ENCODE results near the gene APC2.
"Not testable (repeated sequence)": the region's sequence is repeated elsewhere in the genome, so short reads cannot be mapped to it uniquely, and the experiment has no call there.

APC2 gene

DNA sequence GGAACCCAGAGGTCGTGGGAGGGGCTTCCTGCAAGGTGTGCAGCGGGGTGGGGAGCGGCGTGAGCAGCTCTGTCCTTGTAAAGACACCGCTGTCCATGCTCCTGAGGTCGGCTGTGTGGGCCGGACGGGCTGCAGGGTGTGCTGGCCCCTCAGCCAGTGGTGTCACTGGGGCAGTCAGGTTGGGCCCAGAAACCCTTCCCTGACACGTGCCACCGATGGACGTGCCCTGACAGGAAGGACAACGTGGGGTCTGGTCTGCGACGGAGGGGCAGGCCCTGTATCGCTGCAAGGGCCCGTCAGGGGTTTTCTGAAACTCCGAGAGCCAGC, 15.9 kb upstream of the APC2 start:
- Mint-ChIP-seq H3K9me3 (no peaks in the 10 kb centered on the region), H3K36me3 (ENCODE audit: low read depth) (peaks cover 13% of the 10 kb centered on the region), H3K4me3 (no peak overlapping the region), H3K4me1 (ENCODE audit: low read depth) (peaks cover 10% of the 10 kb centered on the region), H3K27ac (no peak overlapping the region), H3K27me3 (no peaks in the 10 kb centered on the region)

DNA sequence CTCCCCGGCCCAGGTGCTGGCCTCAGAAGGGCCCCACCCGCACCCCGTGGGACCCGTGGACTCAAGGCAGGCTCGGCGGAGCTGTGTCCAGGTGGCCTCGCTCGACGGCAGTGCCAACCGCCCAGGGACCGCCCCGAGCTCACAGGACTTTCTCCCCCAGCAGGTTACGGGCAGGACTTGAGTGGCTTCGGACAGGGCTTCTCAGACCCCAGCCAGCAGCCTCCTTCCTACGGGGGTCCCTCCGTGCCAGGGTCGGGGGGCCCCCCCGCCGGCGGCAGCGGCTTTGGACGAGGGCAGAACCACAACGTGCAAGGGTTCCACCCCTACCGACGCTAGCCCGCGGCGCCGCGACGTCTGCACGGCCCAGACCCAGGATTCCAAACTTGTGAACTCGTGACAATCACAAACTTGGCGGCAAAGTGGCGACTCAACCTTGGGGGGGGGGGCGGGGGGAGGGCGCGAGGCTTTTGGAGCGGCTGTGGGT, 15.3 kb upstream of the APC2 start:
- peaks cover 15% of the 10 kb centered on the region for H3K4me1 Mint-ChIP-seq (ENCODE audit: low read depth)

DNA sequence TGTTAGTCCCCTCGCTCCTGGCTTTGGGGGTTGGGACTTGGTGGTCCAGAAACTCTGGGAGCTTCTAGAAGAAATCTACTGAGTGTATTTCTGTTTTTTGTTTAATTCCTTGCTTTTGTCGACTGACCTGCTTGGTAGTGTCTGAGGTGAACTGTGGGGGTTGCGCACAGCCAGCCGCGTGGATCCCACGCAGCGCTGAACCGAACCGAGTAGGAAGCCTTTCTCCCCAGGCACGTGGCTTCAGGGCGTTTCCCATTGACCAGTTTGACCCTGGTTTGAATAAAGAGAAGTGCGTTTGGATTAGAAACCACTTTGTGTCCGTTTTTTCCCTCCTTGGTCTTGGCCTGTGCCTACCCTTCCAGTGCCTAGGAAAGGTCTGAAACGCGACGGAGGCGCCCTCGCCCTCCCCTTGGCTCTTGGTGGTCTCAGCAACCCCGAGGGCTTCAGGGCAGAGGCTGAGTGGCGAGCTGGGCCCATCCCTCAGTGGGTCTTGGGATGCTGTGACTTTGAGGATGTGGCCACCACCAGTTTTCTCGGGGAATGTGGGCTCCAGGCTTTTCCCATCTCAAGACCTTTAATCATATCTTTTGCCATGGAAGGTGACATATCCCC, 14.4 kb upstream of the APC2 start:
- Mint-ChIP-seq H3K27ac (peak overlapping the region; percentile 56), H3K4me3 (no peak overlapping the region), H3K36me3 (ENCODE audit: low read depth) (peaks cover 28% of the 10 kb centered on the region), H3K27me3 (no peaks in the 10 kb centered on the region), H3K9me3 (no peaks in the 10 kb centered on the region), H3K4me1 (ENCODE audit: low read depth) (peaks cover 24% of the 10 kb centered on the region)

More for the DNA sequence above, 15.3 kb upstream of the APC2 start:
- peaks cover 20% of the 10 kb centered on the region for H3K36me3 Mint-ChIP-seq (ENCODE audit: low read depth)
- H3K9me3 Mint-ChIP-seq = no peaks in the 10 kb centered on the region
- no peak overlapping the region for H3K4me3 Mint-ChIP-seq
- no peak overlapping the region for H3K27ac Mint-ChIP-seq
- no peaks in the 10 kb centered on the region for H3K27me3 Mint-ChIP-seq

DNA sequence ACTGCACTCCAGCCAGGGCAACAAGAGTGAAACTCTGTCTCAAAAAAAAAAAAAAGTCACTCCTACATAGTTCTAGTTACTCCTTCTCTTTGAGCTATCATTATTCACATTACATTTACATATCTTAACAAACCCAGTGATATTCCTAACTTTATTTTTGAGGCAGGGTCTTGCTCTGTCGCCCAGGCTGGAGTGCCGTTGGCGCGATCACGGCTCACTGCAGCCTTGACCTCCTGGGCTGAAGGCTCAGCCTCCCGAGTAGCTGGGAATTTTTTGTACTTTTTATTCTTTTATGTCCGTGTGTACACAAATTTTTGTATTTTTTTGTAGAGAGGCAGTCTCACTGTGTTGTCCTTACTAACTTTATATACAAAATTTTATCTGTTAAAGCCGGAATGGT, 12.3 kb upstream of the APC2 start:
- Mint-ChIP-seq H3K9me3 (no peaks in the 10 kb centered on the region), H3K27me3 (no peaks in the 10 kb centered on the region), H3K36me3 (ENCODE audit: low read depth) (peaks cover 49% of the 10 kb centered on the region), H3K4me1 (ENCODE audit: low read depth) (peaks cover 36% of the 10 kb centered on the region), H3K27ac (peak overlapping the region; percentile 100), H3K4me3 (peak overlapping the region; percentile 94)

DNA sequence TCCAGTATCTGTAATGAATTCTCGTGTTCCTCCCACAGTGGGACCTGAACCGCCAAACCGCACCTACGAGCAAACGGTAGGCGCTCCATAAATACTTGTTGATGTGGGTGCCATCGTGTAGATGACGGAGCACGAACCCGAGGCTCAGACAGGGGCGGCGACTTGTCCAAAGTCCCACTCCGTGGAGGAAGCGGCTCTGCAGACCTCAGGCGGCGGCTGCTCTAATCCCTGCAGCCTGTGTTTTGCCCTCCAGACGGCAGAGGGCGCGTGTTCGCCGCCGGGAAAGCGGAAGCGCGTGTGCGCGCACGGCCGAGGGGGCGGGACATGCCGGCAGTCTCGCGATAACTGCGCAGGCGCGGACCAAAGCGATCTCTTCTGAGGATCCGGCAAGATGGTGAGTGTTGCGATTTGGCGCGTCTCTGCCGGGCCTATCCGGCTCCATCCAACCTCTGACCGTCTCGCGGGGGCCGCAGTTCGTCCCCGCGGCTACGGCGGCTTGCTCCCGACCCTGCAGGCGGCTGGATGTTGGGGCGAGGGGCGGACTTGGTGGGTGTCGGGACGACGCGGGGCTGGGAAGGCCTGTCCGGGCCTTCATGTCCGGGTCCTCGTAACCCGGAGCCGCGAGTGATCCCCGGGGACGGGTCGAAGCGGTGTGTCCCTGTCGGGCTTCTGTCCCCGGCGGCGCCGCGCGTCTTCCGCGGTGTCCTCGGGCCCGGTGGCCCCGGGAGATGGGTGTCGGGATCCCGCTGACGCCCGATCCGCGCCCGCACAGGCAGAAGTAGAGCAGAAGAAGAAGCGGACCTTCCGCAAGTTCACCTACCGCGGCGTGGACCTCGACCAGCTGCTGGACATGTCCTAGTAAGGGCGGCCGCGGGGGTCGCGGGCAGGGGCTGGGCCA, 11.6 kb upstream of the APC2 start, which contains the start of gene RPS15:
Gene RPS15 (plus strand): TSS at position 362 of the 898 bp plus-strand sequence. CDS start 30 bp downstream, at position 392.
- peaks cover 39% of the 10 kb centered on the region for H3K4me1 Mint-ChIP-seq (ENCODE audit: low read depth)
- peak within 1 kb of the TSS; percentile 94 for H3K4me3 Mint-ChIP-seq
- no peaks in the 10 kb centered on the region for H3K9me3 Mint-ChIP-seq
- H3K27me3 Mint-ChIP-seq = no peaks in the 10 kb centered on the region
- H3K27ac Mint-ChIP-seq = peak within 1 kb of the TSS; percentile 100
- H3K36me3 Mint-ChIP-seq (ENCODE audit: low read depth) = peaks cover 52% of the 10 kb centered on the region

DNA sequence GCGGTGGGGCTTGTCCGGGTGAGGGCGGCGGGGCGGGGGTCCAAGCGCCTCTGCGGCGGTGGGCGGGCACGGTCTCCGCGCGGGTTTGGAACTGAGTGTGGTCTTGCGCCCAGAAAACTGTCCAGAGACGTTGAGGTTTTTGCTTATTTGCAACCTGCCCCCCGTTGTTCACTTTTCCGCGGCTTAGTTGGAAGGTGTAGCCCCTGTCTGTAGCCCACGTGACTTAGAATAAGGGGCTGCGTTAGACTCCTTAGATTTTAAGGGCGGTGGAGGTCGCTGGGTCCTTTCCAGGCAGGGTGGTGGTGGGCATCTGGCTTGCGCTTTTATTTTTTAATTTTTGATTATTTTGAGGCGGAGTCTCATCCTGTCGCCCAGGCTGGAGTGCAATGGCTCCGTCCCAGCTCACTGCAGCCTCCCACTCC, 11.0 kb upstream of the APC2 start:
- Mint-ChIP-seq H3K27ac (peak overlapping the region; percentile 100), H3K36me3 (ENCODE audit: low read depth) (peaks cover 52% of the 10 kb centered on the region), H3K9me3 (no peaks in the 10 kb centered on the region), H3K4me3 (peak overlapping the region; percentile 94), H3K27me3 (no peaks in the 10 kb centered on the region), H3K4me1 (ENCODE audit: low read depth) (peaks cover 39% of the 10 kb centered on the region)

DNA sequence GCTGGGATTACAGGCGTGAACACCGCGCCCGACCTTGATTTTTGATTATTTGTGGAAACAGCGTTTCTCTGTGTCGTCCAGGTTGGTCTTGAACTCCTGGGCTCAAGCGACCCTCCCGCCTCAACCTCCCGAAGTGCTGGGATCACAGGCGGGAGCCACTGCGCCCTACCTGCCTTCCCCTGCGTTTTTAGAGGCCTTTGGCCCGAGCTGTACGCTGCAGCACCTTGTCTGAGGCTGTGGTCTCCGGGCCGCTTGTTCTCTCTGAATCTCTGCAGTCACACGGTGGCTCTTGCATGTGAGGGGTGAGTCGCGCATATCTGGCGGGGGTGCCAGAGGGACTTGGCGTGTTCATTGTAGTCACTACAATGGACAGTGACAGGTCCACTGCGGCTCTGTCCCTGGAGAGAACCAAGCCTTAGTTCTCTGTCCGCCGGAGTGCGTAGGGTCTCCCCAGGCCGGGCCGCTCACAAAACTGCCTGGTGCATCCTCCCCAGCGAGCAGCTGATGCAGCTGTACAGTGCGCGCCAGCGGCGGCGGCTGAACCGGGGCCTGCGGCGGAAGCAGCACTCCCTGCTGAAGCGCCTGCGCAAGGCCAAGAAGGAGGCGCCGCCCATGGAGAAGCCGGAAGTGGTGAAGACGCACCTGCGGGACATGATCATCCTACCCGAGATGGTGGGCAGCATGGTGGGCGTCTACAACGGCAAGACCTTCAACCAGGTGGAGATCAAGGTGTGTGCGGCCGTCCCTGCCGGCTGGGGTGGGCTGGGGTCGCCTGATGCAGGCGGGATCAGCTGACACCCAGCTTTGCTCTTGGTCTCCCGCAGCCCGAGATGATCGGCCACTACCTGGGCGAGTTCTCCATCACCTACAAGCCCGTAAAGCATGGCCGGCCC, 10.2 kb upstream of the APC2 start:
- H3K9me3 Mint-ChIP-seq, H3K27me3 Mint-ChIP-seq: not testable (repeated sequence)
- H3K27ac Mint-ChIP-seq = peak overlapping the region; percentile 100
- peaks cover 39% of the 10 kb centered on the region for H3K4me1 Mint-ChIP-seq (ENCODE audit: low read depth)
- H3K36me3 Mint-ChIP-seq (ENCODE audit: low read depth) = peaks cover 52% of the 10 kb centered on the region
- peak overlapping the region; percentile 94 for H3K4me3 Mint-ChIP-seq

DNA sequence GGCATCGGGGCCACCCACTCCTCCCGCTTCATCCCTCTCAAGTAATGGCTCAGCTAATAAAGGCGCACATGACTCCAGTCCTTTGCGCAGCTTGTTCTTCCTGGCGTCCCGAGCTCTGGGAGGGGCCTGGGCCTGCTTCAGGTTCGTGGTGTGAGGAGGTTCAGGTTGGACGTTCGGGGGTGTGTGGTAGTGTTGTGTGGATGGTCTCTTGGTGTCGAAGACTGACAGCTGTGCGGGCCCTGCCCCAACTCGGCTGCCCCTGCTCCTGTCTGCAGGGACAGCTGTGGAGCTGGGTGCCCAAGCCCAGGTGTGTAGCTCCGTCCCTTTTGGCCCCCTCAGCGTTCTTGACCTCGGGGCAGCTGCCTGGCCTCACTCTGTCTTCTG, 9.5 kb upstream of the APC2 start:
- peak overlapping the region; percentile 75 for H3K27ac Mint-ChIP-seq

DNA sequence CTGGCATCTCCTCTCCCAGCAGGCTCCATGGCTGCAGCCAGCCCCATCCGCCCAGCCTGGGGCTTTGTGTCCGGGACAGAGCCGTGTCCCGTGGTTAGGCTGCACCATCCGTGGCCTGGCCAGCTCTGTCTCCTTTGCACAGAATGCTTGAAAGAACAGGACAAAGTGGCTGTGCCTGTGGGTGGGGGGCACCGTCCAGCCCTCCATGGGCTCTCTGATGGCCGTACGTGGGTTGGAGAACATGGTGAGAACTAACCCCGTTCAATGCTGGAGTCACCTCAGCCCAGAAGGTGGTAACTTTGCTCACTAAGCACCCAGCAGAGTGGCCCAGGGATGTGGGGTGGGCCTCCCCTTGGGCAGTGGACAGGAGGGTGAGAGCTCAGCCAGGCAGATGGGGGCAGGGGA, 8.9 kb upstream of the APC2 start:
- peaks cover 47% of the 10 kb centered on the region for H3K4me1 Mint-ChIP-seq (ENCODE audit: low read depth)
- H3K27ac Mint-ChIP-seq = peak overlapping the region; percentile 75
- peaks cover 44% of the 10 kb centered on the region for H3K36me3 Mint-ChIP-seq (ENCODE audit: low read depth)
- H3K4me3 Mint-ChIP-seq = peak overlapping the region; percentile 94
- no peaks in the 10 kb centered on the region for H3K27me3 Mint-ChIP-seq
- H3K9me3 Mint-ChIP-seq = no peaks in the 10 kb centered on the region

More for the DNA sequence above, 9.5 kb upstream of the APC2 start:
- H3K9me3 Mint-ChIP-seq = no peaks in the 10 kb centered on the region
- peaks cover 46% of the 10 kb centered on the region for H3K4me1 Mint-ChIP-seq (ENCODE audit: low read depth)
- H3K27me3 Mint-ChIP-seq = no peaks in the 10 kb centered on the region
- peaks cover 49% of the 10 kb centered on the region for H3K36me3 Mint-ChIP-seq (ENCODE audit: low read depth)
- peak overlapping the region; percentile 94 for H3K4me3 Mint-ChIP-seq

DNA sequence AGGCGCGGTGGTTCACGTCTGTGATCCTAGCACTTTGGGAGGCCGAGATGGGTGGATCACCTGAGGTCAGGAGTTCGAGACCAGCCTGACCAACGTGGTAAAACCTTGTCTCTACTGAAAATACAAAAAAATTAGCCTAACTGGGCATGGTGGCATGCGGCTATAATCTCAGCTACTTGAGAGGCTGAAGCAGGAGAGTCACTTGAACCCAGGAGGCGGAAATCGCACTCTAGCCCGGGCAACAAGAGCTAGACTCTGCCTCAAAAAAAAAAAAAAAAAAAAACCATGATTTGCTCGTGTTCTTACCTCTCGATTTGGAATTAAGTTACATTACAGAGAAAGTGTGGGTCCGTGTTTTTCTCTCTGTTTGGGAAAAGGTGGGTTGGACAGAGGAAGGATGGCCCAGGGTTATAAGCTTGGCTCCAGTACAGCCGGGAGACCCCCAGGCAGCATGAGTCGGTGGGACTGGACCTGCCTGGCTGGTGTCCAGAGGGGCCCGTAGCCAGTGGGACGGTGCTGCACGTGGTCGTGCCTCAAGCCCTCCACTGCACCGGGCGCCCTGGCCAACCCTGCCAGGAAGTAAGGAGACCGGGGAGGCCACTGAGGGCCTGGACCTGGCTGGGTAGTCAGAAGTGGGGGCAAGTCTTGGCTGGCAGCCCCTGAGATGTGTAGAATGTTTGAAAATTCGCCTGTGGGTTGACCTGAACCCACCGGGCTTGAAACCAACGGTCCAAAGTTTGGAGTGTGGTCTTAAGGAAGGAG, 8.1 kb upstream of the APC2 start:
- peak overlapping the region; percentile 94 for H3K4me3 Mint-ChIP-seq
- H3K27me3 Mint-ChIP-seq = no peaks in the 10 kb centered on the region
- H3K27ac Mint-ChIP-seq = peak overlapping the region; percentile 75

DNA sequence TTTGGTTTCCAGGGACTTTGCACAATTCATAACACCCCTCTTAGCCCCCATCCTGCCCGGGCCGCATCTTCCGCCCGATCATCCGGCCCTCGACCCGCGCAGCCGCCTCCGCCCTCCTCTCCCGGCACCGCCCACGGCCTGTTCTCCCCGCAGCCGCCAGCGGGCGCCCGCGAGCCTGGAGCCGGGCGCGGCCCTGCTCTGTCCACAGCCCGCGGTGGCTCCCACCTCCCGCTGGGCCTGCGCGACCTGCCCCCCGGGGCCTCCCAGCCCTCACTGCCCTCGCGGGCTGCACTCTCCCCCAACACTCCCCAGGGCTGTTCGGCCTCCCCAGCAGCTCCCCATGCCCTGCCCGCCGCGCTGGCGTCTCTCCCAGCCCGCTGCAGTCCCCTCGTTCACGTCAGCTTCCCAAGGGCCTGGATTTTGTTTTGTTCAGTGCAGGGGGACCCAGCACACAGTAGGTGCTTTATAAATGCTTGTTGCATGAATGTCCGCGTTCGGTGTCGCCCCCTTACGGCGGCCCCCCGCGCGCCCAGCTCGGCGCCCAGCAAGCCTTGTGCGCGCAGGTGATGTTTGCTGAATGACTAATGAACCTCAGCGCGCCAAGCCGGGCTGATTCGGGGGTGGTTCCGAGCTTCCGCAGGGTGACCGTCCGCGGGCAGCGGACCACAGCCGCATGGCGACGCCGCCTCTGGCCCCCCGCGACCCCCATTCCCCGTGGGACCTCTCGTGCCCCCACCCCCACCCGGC, 4.6 kb upstream of the APC2 start:
- no peak overlapping the region for H3K27ac Mint-ChIP-seq
- peaks cover 28% of the 10 kb centered on the region for H3K4me1 Mint-ChIP-seq (ENCODE audit: low read depth)
- peak overlapping the region; percentile 60 for H3K4me3 Mint-ChIP-seq
- peaks cover 25% of the 10 kb centered on the region for H3K27me3 Mint-ChIP-seq
- H3K9me3 Mint-ChIP-seq = no peaks in the 10 kb centered on the region
- peaks cover 25% of the 10 kb centered on the region for H3K36me3 Mint-ChIP-seq (ENCODE audit: low read depth)

More for the DNA sequence above, 8.1 kb upstream of the APC2 start:
- Mint-ChIP-seq H3K4me1 (ENCODE audit: low read depth) (peaks cover 47% of the 10 kb centered on the region), H3K9me3 (no peaks in the 10 kb centered on the region), H3K36me3 (ENCODE audit: low read depth) (peaks cover 44% of the 10 kb centered on the region)

DNA sequence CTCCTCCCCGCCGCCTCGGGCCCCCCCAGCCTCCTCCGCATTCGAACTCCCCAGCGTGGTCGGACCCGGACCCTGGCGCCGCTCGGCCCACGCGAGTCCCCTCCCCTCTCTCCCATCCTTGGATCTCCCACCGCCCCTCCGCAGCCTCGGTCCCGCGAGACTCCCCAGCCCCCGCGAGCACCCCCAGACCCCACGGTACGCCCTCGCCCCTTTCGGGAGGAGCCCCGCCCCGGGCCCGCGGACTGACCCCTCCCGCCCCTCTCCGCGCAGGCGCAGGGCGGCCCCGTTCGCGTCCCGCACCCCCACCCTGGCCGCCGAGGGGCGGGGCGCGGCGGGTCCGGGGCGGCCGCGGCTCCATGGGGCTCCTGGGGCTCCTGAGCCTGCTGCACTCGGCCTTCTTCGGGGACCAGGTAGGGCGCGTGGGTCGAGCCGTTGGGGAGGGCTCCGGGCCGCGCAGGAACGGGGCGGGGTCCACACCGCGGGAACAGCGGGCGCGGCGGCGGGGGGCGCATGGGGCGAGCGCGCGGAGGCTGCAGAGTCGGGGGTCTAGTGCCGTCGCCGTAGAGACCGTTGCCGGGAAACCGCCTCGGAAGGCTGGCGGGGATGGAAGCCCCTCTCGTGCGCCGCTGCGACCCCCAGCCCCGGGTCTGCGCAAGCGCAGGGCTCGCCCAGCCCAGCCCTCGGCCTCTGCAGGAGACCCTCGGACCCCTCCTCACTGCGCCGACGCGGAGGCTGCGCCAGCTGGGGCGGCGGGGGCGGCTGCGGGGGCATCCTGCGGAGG, 3.8 kb upstream of the APC2 start:
- H3K27me3 Mint-ChIP-seq = peaks cover 33% of the 10 kb centered on the region
- no peak overlapping the region for H3K4me3 Mint-ChIP-seq
- peaks cover 23% of the 10 kb centered on the region for H3K4me1 Mint-ChIP-seq (ENCODE audit: low read depth)
- H3K27ac Mint-ChIP-seq = no peak overlapping the region
- H3K9me3 Mint-ChIP-seq = no peaks in the 10 kb centered on the region
- H3K36me3 Mint-ChIP-seq (ENCODE audit: low read depth) = peaks cover 18% of the 10 kb centered on the region

All from stimulated activated naive CD8-positive, alpha-beta T cell treated with anti-CD3 and anti-CD28 coated beads, Interleukin-15, Interleukin-2, amounts not matched to agents 100 ng/mL and 50 ng/mL, for 24 hours (primary cell).